ENCODE measurements around the gene SLC6A4. TPM values are rescaled to one million over a fixed set of nuclear protein-coding genes. Genes with fewer than 3 reads are reported as not detected.

The SLC6A4 gene
- not detected in 2 replicates for total RNA-seq

GRCh38 chr17:30235386-30236296 is at the start of gene SLC6A4:
Gene SLC6A4 (minus strand): TSS chr17:30235697. CDS start chr17:30221958, 13,739 bp downstream.
- H3K4me3 ChIP-seq (ENCODE audit: low read depth, low read length): peak within 1 kb of the TSS; percentile 54
- TF ChIP-seq CTCF (conservative IDR thresholded peaks at IDR 0.05; ENCODE audit: low read depth, low read length): no peak
- DNase-seq (ENCODE audit: low read depth): no peak

GRCh38 chr17:30279156-30279555 is 43.7 kb upstream of the SLC6A4 start:
- TF ChIP-seq CTCF (conservative IDR thresholded peaks at IDR 0.05; ENCODE audit: low read depth, low read length): no peak
- H3K4me3 ChIP-seq (ENCODE audit: low read depth, low read length): no peak overlapping the region
- no peak for DNase-seq (ENCODE audit: low read depth)

GRCh38 chr17:30278032-30278431 is 42.5 kb upstream of the SLC6A4 start:
- DNase-seq (ENCODE audit: low read depth): no peak

GRCh38 chr17:30275911-30276310 is 40.4 kb upstream of the SLC6A4 start:
- TF ChIP-seq CTCF (conservative IDR thresholded peaks at IDR 0.05; ENCODE audit: low read depth, low read length): no peak
- DNase-seq (ENCODE audit: low read depth): no peak
- no peak overlapping the region for H3K4me3 ChIP-seq (ENCODE audit: low read depth, low read length)

More at GRCh38 chr17:30278032-30278431, 42.5 kb upstream of the SLC6A4 start:
- peak; percentile 65 for TF ChIP-seq CTCF (conservative IDR thresholded peaks at IDR 0.05; ENCODE audit: low read depth, low read length)
- H3K4me3 ChIP-seq (ENCODE audit: low read depth, low read length): no peak overlapping the region

- TF ChIP-seq CTCF (conservative IDR thresholded peaks at IDR 0.05; ENCODE audit: low read depth, low read length): no peak
- peak; percentile 31 for DNase-seq (ENCODE audit: low read depth)
- H3K4me3 ChIP-seq (ENCODE audit: low read depth, low read length): no peak overlapping the region
These were observed 39.4 kb upstream of the SLC6A4 start for GRCh38 chr17:30274887-30275286.

- TF ChIP-seq CTCF (conservative IDR thresholded peaks at IDR 0.05; ENCODE audit: low read depth, low read length): no peak
- no peak for DNase-seq (ENCODE audit: low read depth)
- no peak overlapping the region for H3K4me3 ChIP-seq (ENCODE audit: low read depth, low read length)
These were observed 37.9 kb upstream of the SLC6A4 start for GRCh38 chr17:30273373-30273772.
